Osteocyte (in vitro differentiated cells): ENCODE measurements around the gene OLFML2A. TPM values are rescaled to one million over a fixed set of nuclear protein-coding genes. Genes with fewer than 3 reads are reported as not detected.

Source experiments
- DNase-seq: peaks from one replicate; pipeline ENCODE4 v3.0.0; 2021; ENCODE audit warnings: mixed read lengths; ENCODE audit not compliant: unreplicated experiment; ENCODE audit errors: extremely low spot score
- H3K27ac Mint-ChIP-seq: one replicate; pipeline ENCODE4 v1.8.0; 2021; ENCODE audit warnings: mild to moderate bottlenecking, mixed read lengths; ENCODE audit not compliant: unreplicated experiment
- H3K27me3 Mint-ChIP-seq: one replicate; pipeline ENCODE4 v1.8.0; 2021; ENCODE audit warnings: mixed read lengths; ENCODE audit not compliant: unreplicated experiment
- H3K36me3 Mint-ChIP-seq: one replicate; pipeline ENCODE4 v1.8.0; 2021; ENCODE audit warnings: mixed read lengths; ENCODE audit not compliant: unreplicated experiment
- H3K4me1 Mint-ChIP-seq: one replicate; pipeline ENCODE4 v1.8.0; 2021; ENCODE audit warnings: mixed read lengths; ENCODE audit not compliant: unreplicated experiment
- H3K4me3 Mint-ChIP-seq: one replicate; pipeline ENCODE4 v1.8.0; 2021; ENCODE audit warnings: mild to moderate bottlenecking, moderate library complexity, mixed read lengths; ENCODE audit not compliant: unreplicated experiment
- H3K9me3 Mint-ChIP-seq: one replicate; pipeline ENCODE4 v1.8.0; 2021; ENCODE audit warnings: mixed read lengths; ENCODE audit not compliant: unreplicated experiment
- CTCF ChIP-seq: fragments of 200-600 bp; sonication (generic); IDR thresholded peaks from 2 replicates; pipeline ENCODE4 v1.5.0; 2021; ENCODE audit warnings: antibody characterized with exemption, mild to moderate bottlenecking, moderate library complexity
- total RNA-seq: library from RNA; stranded (reverse); gene quantifications from 2 replicates; pipeline ENCODE4 v1.2.1, GENCODE V29; 2021

The OLFML2A gene
- total RNA-seq, 1 donor from 2014 or later: 146 TPM

DNA sequence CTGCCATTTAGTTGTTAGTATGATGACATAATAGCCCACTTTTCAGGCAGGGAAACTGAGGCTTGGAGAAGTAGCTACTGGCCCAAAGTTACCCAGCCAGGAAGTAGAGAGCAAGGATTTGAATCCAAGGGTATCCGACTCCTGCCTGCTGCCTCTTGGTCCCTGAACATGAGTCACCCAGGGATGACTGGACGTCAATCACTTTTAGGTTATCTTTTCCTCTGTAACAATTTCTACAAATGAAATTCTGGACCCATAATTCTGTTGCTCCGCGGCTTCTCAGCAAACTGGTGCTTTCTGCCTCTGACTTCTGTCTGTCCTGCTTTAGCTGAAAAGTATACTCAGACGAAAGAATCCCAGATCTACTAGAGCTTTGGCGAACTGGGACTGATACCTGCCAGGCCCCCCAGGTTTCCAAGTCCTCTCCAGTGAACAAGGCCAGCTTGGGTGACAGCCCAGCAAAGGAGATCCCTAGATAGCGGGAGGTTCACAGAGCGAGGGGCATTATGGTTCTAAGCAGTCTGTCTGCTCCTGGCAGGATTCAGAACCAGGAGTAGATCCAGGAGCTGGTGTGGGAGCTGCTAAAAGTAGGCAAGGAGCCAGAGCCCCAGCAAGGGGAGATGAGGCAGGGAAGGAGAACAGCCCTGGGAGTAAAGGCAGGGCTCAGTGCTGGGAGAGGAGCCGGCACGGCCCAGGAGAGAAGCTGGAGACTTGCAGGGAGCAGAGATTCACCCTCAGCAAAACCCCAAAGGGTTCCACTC, 20.6 kb downstream of the OLFML2A start:
- no peak overlapping the region for H3K4me3 Mint-ChIP-seq
- H3K36me3 Mint-ChIP-seq: peaks cover 7% of the 10 kb centered on the region
- H3K27ac Mint-ChIP-seq: no peak overlapping the region
- no peaks in the 10 kb centered on the region for H3K9me3 Mint-ChIP-seq
- H3K4me1 Mint-ChIP-seq: peaks cover 33% of the 10 kb centered on the region
- no peak for DNase-seq
- no peaks in the 10 kb centered on the region for H3K27me3 Mint-ChIP-seq
- no peak for TF ChIP-seq CTCF

- no peak overlapping the region for H3K27ac Mint-ChIP-seq
- H3K36me3 Mint-ChIP-seq: peaks cover 7% of the 10 kb centered on the region
- no peak overlapping the region for H3K4me3 Mint-ChIP-seq
- peaks cover 19% of the 10 kb centered on the region for H3K4me1 Mint-ChIP-seq
- TF ChIP-seq CTCF: no peak
- no peaks in the 10 kb centered on the region for H3K9me3 Mint-ChIP-seq
- H3K27me3 Mint-ChIP-seq: no peaks in the 10 kb centered on the region
- no peak for DNase-seq
Observed at GRCh38 chr9:124799274-124800006, 22.5 kb downstream of the OLFML2A start.

DNA sequence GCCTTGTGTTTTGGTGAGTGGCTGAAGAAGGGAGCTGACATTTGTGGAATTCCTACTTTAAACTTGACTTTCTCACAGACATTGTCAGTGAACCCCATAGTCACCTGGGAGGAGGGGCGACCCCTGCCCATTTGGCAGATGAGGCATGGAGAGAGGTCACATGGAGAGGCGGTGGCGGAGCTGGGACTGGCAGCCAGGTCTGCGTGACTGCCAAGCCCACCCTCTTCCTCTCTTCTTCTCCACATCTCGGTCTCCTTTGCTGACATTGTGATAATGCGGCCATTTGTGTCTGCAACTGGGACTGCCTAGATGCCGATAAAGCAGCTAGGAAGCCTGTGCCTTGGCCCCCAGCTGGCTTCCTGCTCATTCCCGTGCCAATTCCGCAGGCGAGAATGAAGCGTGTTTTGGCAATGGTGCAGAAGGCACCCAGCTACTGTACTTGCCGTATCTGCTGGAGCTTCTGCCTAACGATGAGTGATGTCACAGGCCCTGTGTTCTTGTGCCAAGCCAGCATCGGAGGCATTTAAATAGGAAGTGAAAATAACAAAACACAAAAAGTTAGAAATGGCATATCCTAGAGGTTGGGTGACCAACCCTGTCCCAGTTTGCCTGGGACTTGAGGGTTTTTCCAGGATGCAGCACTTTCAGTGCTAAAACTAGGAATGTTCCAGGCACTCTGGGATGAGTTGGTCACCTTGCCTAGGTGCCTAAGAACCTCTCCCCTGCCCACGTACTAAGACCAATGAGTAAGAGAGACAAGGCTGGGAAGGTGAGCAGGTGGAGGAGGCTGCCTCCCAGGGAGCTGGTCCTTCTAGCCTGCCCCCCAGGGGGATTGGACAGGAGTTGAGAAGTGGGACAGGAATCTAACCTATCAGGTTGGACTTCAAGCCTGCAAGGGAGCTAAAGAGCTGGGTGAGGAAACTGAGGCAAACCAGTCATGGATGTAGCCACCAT, 23.6 kb downstream of the OLFML2A start:
- H3K27me3 Mint-ChIP-seq: no peaks in the 10 kb centered on the region

DNA sequence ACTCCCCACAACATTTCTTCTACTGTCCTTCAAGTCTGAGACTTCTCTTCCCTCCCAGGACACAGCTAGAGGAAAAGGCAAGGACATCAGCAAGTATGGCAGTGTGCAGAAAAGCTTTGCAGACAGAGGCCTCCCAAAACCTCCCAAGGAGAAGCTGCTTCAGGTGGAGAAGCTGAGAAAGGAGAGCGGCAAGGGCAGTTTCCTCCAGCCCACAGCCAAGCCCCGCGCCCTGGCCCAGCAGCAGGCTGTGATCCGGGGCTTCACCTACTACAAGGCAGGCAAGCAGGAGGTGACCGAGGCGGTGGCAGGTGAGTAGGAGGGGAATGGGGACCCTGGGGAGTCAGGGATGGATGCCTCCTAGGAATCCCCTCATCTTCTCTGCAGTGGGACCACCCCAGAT, 24.4 kb downstream of the OLFML2A start:
- no peak for TF ChIP-seq CTCF
- no peak overlapping the region for H3K4me3 Mint-ChIP-seq
- H3K4me1 Mint-ChIP-seq: peaks cover 10% of the 10 kb centered on the region
- H3K27ac Mint-ChIP-seq: no peak overlapping the region
- no peaks in the 10 kb centered on the region for H3K9me3 Mint-ChIP-seq
- H3K36me3 Mint-ChIP-seq: peaks cover 9% of the 10 kb centered on the region
- H3K27me3 Mint-ChIP-seq: no peaks in the 10 kb centered on the region
- no peak for DNase-seq

More for the DNA sequence above, 23.6 kb downstream of the OLFML2A start:
- Mint-ChIP-seq H3K4me1 (peaks cover 18% of the 10 kb centered on the region), H3K9me3 (no peaks in the 10 kb centered on the region), H3K36me3 (peaks cover 9% of the 10 kb centered on the region), H3K4me3 (no peak overlapping the region), H3K27ac (no peak overlapping the region)
- TF ChIP-seq CTCF: no peak
- no peak for DNase-seq
